Stimulated activated CD8-positive, alpha-beta memory T cell treated with anti-CD3 and anti-CD28 coated beads, Interleukin-15, amount 100 ng/mL, for 48 hours (primary cell): ENCODE data around the gene DIP2B.

Experiments used
- DNase-seq, 2 donors: peaks; one replicate each; pipeline ENCODE4 v3.0.0-alpha.2; 2020; ENCODE audit warnings: low read depth in 2 of 2

The DIP2B gene

DNA sequence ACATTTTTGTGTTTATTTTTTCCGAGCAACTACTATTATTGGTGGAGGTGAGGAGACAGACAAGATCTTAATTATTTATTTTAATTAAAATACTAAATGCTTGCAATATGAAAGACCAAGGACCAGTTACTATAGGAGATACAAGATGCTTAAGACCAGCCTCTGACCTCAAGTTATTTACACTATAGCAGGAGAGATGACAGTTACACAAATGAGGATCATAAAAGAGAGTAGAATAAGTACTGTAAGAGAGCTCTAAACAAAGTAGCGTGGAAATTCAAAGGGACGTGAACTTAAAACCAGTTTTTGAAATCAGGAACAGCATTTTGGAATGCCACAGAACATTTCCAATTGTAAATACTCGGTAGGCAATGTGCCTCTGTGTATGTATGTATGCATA is 131.1 kb downstream of the DIP2B start:
- DNase-seq, result no peak

DNA sequence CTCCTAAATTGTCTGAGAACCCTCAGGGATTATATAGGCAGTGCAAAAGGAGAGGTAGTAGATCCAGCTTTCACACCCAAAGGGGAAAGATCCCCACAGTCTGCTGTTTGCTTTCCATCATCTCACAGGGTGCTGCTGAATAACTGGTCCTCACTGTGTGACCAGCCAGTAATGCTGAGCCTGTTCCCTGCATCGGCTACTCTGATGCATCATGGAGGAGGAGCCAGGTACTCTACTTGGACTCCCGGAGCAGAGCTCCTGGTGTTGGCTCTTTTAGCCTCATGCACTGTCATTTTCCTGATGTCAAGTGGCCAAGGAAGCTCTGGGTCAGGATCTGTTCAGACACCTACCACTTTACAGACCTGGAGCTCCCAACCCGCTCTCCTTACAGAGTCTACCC is 131.7 kb downstream of the DIP2B start:
- DNase-seq, result no peak

DNA sequence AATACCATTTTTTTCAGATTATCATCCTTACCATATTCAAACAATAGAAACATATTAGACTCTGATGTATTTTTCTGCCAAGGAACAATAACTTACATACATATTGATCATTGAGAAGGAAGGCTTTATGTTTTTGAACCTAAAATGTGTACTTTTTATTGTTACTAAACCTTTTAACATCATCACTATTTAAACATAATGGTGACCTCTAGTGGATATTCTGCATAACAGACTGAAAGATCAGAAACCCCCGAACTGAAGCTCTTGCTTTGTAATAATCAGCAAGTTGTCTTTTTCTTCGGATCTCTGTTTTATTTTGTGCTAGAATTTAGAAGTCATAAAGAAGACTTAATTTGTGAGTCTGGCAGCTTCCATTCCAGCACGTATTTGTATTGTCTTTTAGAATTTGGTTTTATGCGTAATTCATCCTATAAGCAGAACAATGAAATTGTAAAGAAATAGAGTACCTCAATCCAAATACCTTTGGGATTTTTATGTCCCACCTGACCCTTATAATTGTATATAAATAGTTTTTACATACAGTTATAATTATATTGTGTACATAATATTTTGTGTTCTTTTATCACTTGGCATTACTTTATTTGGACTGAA is 133.2 kb downstream of the DIP2B start:
- DNase-seq, result no peak

DNA sequence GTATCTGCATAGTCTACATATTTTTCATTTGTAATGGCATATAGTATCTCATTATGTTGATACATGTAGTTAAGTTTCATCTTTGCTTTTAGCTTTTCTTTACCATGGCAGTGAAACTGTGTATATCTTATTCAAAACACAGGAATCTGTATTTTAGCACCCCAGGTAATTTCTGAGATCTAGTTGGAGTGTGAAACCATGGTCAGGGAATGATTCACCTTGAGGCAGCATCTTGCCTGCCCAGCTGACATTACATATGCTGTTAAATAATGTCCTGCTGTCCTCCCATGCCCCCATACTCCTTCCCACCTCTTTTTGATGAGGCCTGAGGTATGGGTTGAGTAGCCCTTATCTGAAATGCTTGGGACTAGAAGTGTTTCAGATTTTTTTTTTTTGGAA is 133.7 kb downstream of the DIP2B start:
- no peak for DNase-seq

DNA sequence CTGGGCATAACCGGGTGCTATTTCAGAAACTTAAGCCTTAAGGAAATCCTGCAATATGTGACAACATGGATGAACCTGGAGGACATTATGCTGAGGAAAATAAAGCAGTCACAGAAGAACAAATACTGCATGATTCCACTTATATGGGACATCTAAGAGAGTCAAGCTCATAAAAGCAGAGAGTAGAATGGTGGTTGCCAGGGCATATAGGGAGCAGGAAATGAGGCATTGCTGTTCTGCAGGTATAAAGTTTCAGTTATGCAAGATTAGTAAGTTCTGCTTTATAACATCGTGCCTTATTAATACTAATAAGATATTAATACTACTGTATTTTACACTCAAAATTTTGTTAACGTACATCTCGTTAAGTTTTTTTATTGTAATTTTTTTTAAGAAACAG is 134.9 kb downstream of the DIP2B start:
- DNase-seq, result no peak

DNA sequence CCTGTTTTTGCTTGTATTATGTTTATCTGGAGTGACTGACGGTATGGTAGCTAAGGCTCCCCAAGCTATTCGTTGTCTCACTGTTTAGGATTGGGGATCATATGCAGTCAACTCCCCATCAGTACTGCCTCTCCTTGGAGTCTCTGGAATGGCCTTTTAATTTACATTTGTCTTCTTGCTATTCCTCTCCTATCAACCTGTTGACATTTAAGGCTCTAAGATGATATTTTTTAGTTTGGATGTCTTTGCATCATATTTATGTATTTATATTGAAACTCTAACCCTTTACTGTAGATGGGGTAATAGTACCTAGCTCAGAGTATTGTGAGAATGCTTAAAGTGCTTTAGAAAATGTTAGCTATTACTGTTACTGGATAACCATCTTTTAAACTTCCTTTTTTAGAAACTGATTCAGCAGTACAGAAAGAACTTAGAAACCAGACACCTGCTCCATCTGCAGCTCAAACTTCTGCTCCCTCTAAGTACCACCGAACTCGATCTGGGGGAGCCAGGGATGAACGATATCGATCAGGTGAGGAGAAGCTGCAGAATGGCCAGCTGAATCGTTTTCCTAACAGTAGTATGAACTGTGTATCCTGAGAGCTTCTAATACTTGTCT is 135.6 kb downstream of the DIP2B start:
- no peak for DNase-seq

DNA sequence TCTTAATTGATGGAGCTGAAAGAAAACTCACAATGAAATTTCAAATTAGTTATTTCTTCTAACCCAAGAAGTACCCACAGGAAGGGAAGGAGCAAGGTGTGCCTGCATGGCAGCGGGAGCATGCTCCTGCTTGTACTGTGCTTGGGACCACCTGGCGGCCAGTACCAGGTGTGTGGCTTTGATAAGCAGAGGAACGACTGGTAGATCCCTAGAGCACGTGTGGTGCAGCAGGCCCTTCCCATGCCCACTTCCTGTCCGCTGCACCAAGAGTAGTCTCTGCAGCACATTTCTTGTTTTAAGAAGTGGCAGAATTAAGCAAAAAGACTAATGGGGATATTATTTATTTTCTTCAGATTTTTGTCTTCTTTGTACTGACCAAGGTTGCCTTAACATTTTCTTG is 136.8 kb downstream of the DIP2B start:
- no peak for DNase-seq

DNA sequence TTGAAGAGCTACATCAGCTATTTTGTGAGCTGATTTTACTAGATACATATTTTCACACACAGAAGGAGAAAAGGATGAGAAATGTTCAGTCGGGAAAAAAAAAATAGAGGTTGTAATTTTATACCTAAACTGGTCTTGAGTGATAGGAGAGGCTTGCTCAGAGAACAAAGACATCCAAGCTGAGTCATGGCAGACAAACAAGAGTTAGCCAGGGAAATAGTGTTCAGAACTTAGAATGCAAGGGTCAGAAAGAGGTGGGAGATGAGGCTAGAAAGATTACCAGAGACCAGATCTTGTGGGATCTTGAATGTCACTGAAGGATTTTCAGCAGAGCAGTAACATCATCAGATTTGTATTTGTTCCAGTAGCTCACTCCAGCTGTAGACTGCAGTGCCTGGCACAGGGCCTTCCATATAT is 137.3 kb downstream of the DIP2B start:
- no peak for DNase-seq

DNA sequence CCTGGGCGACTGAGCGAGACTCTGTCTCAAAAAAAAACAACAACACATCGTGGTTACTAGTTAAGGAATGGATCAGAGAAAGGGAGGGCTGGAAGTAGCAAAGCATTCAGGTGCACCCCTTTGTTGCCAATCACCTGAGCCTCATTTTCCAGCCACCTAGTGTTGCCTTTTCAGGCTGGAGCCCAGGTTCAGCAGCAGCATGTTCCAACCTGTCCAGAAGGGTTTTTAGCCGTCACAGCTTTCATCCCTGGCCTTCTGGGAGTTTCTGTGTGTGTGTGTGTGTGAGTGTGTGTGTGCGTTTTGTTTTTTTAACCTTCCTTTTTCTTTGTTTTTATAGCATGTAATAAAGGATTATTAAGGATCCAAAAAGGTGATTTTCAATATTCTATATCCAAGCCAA is 138.0 kb downstream of the DIP2B start:
- DNase-seq, result no peak

DNA sequence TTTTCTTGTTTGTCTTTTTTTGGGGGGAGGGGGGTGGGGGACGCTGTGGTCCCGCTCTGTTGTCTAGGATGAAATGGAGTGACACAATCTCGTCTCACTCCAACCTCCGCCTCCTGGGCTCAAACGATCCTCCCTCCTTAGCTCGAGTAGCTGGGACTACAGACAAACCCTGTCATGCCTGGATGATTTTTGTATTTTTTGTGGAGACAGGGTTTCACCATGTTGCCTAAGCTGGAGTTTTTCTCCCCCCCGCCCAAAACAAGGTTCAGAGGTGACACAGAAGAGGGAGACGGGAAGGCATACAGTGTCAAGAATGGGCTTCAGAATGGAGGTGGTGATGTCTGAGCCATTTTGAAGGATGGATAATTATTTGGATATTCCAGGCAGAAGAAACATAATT is 142.2 kb downstream of the DIP2B start:
- DNase-seq, result no peak

DNA sequence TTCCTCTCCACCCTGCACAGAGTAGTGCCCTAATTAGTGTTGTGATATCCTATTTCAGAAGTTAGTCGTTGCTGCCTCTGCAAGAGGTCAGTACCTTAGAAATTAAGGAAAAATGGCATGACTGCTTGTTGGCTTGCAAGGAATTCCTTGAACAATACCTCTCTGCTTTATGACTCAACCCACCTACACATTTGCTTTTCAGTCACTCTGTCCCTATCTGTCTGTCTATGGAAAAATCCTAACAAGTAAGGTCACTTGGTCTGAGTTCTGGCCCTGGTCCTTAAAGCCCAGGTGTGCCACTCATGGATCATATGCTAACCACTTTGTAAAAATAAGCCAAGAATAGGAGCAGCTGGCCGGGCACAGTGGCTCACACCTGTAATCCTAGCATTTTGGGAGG is 142.7 kb downstream of the DIP2B start:
- no peak for DNase-seq

DNA sequence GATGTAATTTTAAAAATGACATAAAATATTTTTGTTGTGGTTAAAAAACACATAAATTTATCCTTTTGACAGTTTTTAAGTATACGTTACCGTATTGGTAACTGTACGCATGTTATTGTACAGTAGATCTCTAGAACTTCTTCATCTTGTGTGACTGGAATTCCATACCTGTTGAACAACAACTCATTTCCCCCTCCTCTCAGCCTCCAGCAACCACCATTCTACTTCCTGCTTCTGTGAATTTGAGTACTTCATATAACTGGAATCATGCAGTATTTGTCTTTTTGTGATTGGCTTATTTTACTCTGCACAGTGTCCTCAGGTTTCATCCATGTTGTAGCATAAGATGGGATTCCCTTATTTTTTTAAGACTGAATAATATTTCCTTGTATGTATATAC is 145.5 kb downstream of the DIP2B start:
- no peak for DNase-seq

DNA sequence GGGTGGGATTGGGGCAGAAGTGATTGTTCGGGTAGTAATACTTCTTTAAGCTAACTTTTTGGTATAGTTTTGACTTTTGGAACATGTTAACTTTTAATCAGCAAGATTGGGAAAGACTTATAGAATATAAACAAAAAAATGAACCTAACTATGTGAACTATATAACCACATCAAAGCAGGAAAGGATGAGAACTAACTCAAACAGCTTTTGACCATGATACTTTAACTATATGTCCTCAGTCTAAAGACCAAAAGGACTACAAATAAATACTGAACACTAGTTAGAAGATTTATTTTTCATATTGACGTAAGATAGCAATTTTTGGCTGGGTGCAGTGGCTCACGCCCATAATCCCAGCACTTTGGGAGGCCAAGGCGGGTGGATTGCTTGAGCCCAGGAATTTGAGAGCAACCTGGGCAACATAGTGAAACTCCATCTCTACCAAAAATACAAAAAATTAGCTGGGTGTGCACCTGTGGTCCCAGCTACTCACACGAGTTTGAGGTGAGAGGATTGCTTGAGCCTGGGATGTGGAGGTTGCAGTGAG is 150.7 kb downstream of the DIP2B start:
- no peak for DNase-seq

DNA sequence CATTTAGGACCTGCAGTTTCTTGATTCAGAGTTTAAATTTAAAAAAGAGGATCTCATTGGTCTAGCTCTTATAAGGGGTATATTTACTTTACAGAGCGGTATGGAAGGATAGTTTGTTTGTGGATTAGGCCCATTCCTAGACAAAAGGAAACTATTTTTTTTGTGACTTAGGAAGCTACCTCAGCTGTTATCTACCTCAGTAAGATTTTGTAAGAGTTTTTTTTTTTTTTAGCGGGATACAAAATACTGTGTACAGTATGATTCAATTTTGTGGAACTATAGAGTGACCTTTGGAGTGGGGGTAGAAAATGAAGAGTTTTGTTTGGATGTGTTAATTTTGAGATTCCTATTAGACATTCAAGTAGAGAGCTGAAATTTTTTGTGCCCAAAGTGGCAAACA is 154.5 kb downstream of the DIP2B start:
- DNase-seq, result no peak

DNA sequence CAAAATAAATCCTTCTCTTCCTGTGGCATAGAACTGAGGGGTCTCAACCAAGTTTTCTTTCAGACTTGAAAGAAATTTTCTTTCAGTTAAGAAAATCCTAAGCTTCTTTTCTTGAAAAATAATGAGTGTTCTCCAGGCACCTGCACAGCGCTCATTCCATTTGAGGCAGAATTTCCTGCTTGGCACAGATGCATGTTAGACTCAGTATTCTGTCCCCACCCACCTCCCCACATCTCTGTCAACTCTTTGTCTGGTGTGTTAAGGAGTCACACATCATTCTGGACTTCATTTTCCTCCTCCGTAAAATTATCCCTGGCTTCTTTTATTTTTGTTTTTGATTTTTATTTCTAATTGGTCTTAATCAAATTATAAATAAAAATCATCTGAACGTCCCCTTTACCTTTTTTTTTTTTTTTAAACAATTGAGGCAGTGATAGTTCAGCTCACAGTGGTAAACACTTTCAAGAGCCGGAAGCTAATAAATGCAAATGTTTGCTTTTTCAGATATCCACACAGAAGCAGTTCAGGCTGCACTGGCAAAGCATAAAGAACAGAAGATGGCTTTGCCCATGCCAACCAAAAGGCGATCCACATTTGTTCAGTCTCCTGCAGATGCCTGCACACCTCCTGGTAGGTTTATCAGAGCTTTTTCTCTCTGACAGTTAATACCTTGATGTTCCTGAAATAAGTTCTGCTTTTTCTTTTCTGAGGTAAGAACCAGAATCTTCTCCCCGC is 155.1 kb downstream of the DIP2B start:
- DNase-seq, result no peak

DNA sequence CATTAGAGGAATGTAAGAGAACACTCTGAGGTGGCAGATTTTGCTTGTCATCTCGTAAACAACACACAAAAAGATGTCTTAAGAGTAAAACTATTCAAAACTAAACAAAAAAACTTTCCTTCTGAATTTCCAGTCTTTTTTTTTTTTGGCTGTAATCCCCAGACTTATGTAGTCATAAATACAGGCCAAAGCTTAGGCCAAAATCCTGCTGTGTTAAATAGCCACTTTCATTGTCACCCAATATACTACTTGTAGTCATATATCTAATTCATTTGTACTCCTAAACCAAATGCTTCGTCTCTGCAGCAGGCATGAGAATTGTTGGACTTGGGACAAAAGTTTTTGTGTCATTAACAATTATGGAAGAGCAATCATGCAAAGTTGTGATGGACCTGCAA is 155.6 kb downstream of the DIP2B start:
- no peak for DNase-seq

DNA sequence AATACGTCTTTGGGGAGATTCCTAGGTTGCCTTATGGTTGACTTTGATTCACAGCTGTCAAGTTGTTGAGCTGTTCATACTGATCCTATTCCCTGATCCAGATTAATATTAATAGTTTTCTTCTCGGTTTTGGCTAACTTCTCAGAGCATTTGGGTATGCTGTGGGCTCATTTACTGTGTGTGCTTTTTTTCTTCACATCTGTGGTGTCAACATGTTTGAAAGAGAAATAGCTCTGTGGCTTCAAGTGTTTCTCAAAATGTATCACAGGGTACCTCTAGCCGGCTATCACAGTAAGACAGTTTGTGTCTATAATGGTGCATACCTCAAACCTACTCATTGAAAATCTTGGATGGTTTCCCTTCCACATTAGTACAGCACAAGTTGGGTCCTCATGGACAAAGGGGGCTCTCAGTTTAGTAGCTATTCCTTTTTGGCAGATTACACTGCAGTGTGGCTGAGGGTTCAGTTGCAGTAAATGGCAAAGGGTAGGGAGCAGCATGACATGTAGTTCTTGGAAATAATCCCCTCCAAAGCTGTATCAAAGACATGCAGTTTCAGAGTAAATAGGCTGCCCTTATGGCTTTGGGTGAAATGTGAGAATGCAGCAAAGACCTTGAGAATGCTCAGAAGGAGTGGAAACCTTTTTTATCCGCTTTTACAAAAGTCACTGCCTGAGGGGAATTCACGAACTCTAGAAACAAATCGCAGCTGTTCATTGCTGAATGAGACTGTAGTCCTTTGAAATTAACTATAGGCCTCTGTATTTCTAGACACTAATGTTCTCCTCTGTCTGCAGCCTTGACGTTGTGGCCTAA is 156.7 kb downstream of the DIP2B start:
- DNase-seq, result no peak

DNA sequence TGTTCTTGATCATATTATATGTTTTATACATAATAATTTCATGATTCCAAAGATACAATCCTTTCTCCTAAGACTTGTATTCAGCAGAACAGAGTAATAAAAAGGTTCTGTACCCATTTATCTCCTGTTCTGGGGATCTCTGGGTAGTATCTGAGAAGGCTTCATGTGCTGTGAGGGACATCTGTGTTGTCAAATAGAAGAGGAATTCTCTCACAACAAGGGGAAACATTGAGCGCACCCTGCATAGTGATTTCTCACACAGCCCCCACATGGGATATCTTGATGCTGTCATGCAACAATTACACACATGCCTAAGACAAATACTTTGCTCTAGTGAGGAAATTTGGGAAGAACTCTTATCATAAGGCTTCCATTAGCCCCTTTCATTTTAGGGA is 157.3 kb downstream of the DIP2B start:
- no peak for DNase-seq

DNA sequence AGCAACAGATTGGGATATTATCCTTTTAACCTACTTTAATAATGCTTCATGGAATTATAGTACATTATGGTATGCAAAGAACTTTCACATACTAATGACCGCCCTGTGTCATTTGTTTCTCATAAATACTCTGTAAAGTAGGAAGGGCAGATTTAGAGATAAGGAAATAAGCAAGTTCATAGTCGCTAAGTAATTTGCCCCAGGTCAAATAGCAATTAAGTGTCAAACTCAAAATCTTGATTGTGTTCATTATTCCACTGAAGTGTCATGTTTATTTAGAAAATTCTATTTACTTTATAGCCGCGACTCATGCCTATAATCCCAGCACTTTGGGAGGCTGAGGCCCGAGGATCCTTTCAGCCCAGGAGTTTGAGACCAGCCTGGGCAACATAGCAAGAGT is 160.4 kb downstream of the DIP2B start:
- DNase-seq, result no peak

DNA sequence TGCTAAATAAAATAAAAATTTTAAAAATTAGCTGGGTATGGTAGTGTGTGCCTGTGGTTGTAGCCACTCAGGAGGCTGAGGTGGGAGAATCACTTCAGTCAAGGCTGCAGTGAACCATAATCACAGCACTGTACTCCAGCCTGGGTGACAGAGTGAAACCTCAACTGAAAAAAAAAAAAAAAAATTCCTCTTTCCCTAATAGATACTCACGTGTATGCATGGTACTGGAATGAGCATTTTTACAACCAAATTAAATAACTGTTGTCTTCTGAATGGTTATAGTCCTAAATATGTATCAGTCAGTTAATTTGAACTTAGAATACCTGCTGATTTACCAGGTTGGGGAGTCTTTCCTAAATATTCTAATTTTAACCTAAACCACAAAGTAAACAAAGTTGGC is 160.8 kb downstream of the DIP2B start:
- no peak for DNase-seq

DNA sequence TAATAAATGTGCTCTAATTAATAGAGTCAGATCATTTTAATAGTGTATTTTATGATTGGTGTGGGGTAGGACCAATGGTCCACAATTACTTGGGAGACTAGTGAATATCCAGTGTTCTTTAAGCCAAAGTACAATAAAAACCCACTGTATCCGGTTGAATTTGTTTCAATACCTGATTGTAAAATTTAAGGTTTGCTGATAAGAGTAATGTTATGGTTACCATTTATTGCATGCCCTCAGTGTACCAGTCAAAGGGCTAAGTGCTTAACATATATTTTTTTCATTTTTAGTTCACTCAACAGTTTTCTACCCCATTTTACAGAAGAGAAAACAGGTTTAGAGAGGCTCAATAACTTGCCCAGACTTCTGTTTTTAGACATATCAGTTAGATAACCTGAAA is 161.2 kb downstream of the DIP2B start:
- DNase-seq, result no peak

DNA sequence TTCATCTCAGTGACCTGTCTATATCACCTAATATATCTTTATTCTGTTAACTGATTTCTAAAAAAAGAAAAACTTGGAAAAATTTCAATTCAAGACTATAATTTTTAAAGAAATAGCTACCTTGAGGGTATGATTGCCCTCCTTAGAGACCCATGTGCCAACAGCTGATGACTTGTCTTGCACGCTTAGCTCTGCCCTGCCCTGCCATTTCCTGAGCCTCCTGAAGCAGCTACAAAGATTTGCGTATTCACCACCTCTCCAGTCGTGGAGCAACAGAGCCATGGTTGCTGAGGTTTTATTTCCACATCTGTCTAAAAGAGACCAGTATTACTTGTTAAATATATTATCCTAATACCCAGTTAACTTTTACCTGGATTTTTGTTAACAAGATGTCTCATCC is 167.4 kb downstream of the DIP2B start:
- DNase-seq, result no peak
